ENCODE results near the gene GBP2. TPM values are rescaled to one million over a fixed set of nuclear protein-coding genes. Genes with fewer than 3 reads are reported as not detected.

The GBP2 gene
- total and polyA plus RNA-seq, 9 of the 15 experiments (the other 6 are each of a cell fraction or from before 2014, with no cell fraction given) = 0.45 to 2.2 (median 0.69) TPM

DNA sequence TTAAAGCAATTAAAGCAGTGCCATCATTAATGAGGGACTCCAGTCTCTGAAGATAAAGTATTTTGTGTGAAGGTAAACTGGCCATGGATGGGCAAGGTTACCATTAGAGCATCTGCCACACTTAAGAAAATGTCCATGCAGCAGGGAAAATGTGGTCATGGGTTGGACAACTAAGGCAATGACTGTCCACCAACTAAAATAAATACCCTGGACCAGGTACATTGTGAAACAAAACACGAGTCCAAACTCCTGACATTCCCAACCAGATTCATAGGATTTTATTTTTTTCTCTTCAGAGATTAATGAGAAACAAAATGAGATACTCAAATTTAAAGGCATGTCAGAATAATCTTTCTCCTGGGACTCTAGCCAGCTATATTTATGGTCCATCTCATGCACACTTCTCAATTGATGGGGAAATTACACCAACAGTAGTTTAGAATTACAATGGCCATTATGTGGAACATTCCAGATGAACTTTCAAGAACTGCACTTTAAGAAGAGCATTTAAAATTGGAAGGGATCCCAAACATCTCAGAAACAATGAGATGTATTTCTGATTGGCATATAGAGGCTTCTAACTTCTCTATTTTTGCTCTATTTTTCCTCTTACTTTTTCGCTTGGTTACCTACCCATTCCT, 41.8 kb upstream of the GBP2 start (continued):
- TF ChIP-seq, protein P1, sequence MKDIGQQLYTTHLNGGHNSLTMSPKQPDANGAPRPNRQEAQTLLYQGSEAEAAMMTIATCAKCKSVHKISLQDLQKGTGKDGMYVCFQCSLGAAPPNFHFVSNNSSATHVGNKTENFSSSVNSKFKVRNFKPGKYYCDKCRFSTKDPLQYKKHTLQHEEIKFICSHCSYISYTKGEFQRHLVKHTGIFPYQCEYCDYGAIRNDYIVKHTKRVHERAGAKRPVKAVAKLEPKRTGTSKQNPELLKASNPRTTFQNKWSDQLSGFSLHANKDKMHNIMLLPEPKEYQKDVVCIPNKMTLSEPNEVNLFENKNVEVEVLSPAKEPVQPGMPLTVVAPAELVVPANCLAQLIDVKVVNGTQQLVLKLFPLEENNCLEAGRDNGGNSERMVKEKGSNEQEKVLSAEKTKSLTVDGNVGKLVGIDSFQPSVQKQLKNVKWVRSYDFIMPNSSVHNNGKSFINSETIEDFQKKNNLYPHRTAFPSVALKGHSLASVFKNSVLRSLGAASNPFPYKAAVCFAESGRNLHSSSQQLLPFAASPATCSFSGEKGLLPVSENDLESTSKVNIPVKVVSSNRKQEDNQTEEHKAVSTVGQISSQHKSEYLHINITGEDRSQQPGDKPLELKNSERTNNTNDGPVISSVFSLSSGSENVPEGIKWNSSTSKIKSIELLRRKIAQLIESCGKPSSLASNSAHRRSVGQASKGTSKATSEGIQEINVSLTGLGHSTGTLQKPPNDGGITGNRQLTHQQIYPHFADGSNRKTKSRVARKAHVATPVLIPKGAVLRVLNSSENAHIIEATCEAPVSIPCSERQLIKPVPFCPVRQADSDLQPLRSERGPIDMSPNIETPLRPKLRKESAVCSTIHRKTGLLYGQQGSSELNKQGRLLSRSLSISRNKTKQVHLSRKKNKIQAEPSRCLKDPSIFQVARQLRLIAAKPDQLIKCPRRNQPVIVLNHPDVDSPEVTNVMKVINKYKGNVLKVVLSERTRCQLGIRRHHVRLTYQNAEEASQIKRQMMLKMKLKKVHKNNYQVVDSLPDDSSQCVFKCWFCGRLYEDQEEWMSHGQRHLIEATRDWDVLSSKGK (CRISPR knock-in tag; IDR thresholded peaks at IDR 0.05) = no peak
- TF ChIP-seq, protein P2, sequence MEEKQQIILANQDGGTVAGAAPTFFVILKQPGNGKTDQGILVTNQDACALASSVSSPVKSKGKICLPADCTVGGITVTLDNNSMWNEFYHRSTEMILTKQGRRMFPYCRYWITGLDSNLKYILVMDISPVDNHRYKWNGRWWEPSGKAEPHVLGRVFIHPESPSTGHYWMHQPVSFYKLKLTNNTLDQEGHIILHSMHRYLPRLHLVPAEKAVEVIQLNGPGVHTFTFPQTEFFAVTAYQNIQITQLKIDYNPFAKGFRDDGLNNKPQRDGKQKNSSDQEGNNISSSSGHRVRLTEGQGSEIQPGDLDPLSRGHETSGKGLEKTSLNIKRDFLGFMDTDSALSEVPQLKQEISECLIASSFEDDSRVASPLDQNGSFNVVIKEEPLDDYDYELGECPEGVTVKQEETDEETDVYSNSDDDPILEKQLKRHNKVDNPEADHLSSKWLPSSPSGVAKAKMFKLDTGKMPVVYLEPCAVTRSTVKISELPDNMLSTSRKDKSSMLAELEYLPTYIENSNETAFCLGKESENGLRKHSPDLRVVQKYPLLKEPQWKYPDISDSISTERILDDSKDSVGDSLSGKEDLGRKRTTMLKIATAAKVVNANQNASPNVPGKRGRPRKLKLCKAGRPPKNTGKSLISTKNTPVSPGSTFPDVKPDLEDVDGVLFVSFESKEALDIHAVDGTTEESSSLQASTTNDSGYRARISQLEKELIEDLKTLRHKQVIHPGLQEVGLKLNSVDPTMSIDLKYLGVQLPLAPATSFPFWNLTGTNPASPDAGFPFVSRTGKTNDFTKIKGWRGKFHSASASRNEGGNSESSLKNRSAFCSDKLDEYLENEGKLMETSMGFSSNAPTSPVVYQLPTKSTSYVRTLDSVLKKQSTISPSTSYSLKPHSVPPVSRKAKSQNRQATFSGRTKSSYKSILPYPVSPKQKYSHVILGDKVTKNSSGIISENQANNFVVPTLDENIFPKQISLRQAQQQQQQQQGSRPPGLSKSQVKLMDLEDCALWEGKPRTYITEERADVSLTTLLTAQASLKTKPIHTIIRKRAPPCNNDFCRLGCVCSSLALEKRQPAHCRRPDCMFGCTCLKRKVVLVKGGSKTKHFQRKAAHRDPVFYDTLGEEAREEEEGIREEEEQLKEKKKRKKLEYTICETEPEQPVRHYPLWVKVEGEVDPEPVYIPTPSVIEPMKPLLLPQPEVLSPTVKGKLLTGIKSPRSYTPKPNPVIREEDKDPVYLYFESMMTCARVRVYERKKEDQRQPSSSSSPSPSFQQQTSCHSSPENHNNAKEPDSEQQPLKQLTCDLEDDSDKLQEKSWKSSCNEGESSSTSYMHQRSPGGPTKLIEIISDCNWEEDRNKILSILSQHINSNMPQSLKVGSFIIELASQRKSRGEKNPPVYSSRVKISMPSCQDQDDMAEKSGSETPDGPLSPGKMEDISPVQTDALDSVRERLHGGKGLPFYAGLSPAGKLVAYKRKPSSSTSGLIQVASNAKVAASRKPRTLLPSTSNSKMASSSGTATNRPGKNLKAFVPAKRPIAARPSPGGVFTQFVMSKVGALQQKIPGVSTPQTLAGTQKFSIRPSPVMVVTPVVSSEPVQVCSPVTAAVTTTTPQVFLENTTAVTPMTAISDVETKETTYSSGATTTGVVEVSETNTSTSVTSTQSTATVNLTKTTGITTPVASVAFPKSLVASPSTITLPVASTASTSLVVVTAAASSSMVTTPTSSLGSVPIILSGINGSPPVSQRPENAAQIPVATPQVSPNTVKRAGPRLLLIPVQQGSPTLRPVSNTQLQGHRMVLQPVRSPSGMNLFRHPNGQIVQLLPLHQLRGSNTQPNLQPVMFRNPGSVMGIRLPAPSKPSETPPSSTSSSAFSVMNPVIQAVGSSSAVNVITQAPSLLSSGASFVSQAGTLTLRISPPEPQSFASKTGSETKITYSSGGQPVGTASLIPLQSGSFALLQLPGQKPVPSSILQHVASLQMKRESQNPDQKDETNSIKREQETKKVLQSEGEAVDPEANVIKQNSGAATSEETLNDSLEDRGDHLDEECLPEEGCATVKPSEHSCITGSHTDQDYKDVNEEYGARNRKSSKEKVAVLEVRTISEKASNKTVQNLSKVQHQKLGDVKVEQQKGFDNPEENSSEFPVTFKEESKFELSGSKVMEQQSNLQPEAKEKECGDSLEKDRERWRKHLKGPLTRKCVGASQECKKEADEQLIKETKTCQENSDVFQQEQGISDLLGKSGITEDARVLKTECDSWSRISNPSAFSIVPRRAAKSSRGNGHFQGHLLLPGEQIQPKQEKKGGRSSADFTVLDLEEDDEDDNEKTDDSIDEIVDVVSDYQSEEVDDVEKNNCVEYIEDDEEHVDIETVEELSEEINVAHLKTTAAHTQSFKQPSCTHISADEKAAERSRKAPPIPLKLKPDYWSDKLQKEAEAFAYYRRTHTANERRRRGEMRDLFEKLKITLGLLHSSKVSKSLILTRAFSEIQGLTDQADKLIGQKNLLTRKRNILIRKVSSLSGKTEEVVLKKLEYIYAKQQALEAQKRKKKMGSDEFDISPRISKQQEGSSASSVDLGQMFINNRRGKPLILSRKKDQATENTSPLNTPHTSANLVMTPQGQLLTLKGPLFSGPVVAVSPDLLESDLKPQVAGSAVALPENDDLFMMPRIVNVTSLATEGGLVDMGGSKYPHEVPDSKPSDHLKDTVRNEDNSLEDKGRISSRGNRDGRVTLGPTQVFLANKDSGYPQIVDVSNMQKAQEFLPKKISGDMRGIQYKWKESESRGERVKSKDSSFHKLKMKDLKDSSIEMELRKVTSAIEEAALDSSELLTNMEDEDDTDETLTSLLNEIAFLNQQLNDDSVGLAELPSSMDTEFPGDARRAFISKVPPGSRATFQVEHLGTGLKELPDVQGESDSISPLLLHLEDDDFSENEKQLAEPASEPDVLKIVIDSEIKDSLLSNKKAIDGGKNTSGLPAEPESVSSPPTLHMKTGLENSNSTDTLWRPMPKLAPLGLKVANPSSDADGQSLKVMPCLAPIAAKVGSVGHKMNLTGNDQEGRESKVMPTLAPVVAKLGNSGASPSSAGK (IDR thresholded peaks at IDR 0.05) = no peak
- TF ChIP-seq ZKSCAN8 (CRISPR knock-in tag; IDR thresholded peaks at IDR 0.05) = no peak
- TF ChIP-seq, protein P3, sequence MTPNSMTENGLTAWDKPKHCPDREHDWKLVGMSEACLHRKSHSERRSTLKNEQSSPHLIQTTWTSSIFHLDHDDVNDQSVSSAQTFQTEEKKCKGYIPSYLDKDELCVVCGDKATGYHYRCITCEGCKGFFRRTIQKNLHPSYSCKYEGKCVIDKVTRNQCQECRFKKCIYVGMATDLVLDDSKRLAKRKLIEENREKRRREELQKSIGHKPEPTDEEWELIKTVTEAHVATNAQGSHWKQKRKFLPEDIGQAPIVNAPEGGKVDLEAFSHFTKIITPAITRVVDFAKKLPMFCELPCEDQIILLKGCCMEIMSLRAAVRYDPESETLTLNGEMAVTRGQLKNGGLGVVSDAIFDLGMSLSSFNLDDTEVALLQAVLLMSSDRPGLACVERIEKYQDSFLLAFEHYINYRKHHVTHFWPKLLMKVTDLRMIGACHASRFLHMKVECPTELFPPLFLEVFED (CRISPR knock-in tag; conservative IDR thresholded peaks at IDR 0.05) = no peak
- no peak for TF ChIP-seq NFE2L1 (tag; IDR thresholded peaks at IDR 0.05; ENCODE audit: borderline replicate concordance, low read depth)
- TF ChIP-seq FOXA3 (CRISPR knock-in tag; conservative IDR thresholded peaks at IDR 0.05 in 1 of 2, IDR thresholded peaks at IDR 0.05 in 1 of 2) = no peak

Measured in K562 (cell line).